SU-DHL-6 (cell line): Measurements from ENCODE around the gene OR2V1.

ENCODE experiments used
- H2AFZ ChIP-seq: fragments of 200-600 bp; sonication (generic); 2 replicates; pipeline ENCODE4 v1.6.1; 2014; ENCODE audit warnings: low read depth, mild to moderate bottlenecking, moderate library complexity, mixed read lengths, antibody characterized with exemption, low read length; ENCODE audit not compliant: severe bottlenecking
- H3F3A ChIP-seq: fragments of 200-600 bp; shearing (Covaris generic); 2 replicates; pipeline ENCODE4 v1.6.0; 2016; ENCODE audit warnings: antibody characterized with exemption, mild to moderate bottlenecking; ENCODE audit not compliant: insufficient read depth
- H3K27ac ChIP-seq: fragments of 200-600 bp; sonication (generic); 2 replicates; pipeline ENCODE4 v1.5.1; 2016; ENCODE audit warnings: low read depth, mild to moderate bottlenecking, low read length, moderate library complexity, mixed read lengths
- H3K27me3 ChIP-seq: fragments of 200-600 bp; sonication (generic), shearing (Covaris generic); 2 replicates; pipeline ENCODE4 v1.6.0; 2014; ENCODE audit warnings: mild to moderate bottlenecking, low read length
- H3K36me3 ChIP-seq: fragments of 200-600 bp; sonication (generic); 2 replicates; pipeline ENCODE4 v1.6.1; 2014; ENCODE audit warnings: mild to moderate bottlenecking, low read length, mixed read lengths
- H3K4me2 ChIP-seq: fragments of 300-600, 200-600 bp; shearing (Covaris generic), sonication (generic); 2 replicates; pipeline ENCODE4 v1.6.0; 2014; ENCODE audit warnings: low read length, low read depth, mild to moderate bottlenecking; ENCODE audit not compliant: poor library complexity, severe bottlenecking
- H3K4me3 ChIP-seq: fragments of 200-600 bp; sonication (generic); 2 replicates; pipeline ENCODE4 v1.5.1; 2014; ENCODE audit warnings: antibody characterized with exemption, low read length, mild to moderate bottlenecking, mixed read lengths; ENCODE audit not compliant: insufficient read depth, poor library complexity, severe bottlenecking
- H3K79me2 ChIP-seq: fragments of 200-600 bp; sonication (generic); 2 replicates; pipeline ENCODE4 v1.6.1; 2014; ENCODE audit warnings: mild to moderate bottlenecking, low read length, moderate library complexity; ENCODE audit not compliant: insufficient read depth
- H3K9ac ChIP-seq: fragments of 200-600 bp; sonication (generic); 2 replicates; pipeline ENCODE4 v1.7.0; 2014; ENCODE audit warnings: mild to moderate bottlenecking, low read length
- H3K9me2 ChIP-seq: fragments of 200-600 bp; sonication (generic); replicated peaks from 2 replicates; pipeline ENCODE4 v1.6.1; 2014; ENCODE audit warnings: low read length; ENCODE audit not compliant: insufficient read depth
- H3K9me3 ChIP-seq: fragments of 200-600 bp; sonication (generic); 2 replicates; pipeline ENCODE4 v1.6.1; 2014; ENCODE audit warnings: low read length, mixed read lengths; ENCODE audit not compliant: insufficient read depth
- H4K20me1 ChIP-seq: fragments of 200-600 bp; sonication (generic); 2 replicates; pipeline ENCODE4 v1.6.1; 2014; ENCODE audit warnings: low read depth, mild to moderate bottlenecking, antibody characterized with exemption, low read length, moderate library complexity, mixed read lengths
- CTCF ChIP-seq: fragments of 200-600 bp; sonication (generic); IDR thresholded peaks from one replicate; pipeline ENCODE4 v1.5.1; 2017; ENCODE audit warnings: antibody characterized with exemption, mild to moderate bottlenecking, low read length, moderate library complexity; ENCODE audit not compliant: insufficient read depth, poor library complexity, severe bottlenecking
- EZH2phosphoT487 ChIP-seq: fragments of 200-600 bp; sonication (generic), shearing (Covaris generic); conservative IDR thresholded peaks from 2 replicates; pipeline ENCODE4 v1.6.1; 2018; ENCODE audit warnings: mild to moderate bottlenecking, antibody characterized with exemption, low read length, moderate library complexity, mixed read lengths

Gene OR2V1

DNA sequence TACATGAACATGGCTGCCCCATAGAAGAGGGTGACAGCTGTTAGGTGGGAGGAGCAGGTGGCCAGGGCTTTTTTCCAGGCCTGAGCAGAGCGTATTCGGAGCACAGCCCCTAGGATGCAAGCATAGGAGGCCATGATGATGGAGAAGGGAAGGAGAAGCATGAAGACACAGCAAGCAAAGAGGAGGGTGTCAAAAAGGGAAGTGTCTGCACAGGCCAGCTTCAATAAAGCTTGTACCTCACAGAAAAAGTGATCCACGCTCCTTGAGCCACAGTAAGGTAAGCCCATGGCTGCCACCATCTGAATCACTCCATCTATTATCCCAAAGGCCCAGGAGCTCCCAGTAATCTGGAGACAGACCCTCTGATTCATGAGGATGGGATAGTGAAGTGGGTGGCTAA, 6.4 kb downstream of the OR2V1 start:
- no peaks in the 10 kb centered on the region for H3K9me3 ChIP-seq
- TF ChIP-seq CTCF, result no peak
- TF ChIP-seq EZH2phosphoT487, result no peak
- no peak overlapping the region for H3K4me2 ChIP-seq
- H3K79me2 ChIP-seq, result no peaks in the 10 kb centered on the region
- H3K27ac ChIP-seq, result no peak overlapping the region
- H2AFZ ChIP-seq, result no peak overlapping the region
- H3K9me2 ChIP-seq, result no peaks in the 10 kb centered on the region
- H4K20me1 ChIP-seq, result no peaks in the 10 kb centered on the region
- no peaks in the 10 kb centered on the region for H3K36me3 ChIP-seq
- no peak overlapping the region for H3K4me3 ChIP-seq
- no peaks in the 10 kb centered on the region for H3F3A ChIP-seq
- no peaks in the 10 kb centered on the region for H3K27me3 ChIP-seq
- no peak overlapping the region for H3K9ac ChIP-seq

- TF ChIP-seq EZH2phosphoT487 (no peak), CTCF (no peak)
- Histone ChIP-seq H3K9me3 (no peaks in the 10 kb centered on the region), H3K27me3 (no peaks in the 10 kb centered on the region), H3F3A (no peaks in the 10 kb centered on the region), H3K27ac (no peak overlapping the region), H4K20me1 (no peaks in the 10 kb centered on the region), H3K36me3 (no peaks in the 10 kb centered on the region), H3K9ac (no peak overlapping the region), H2AFZ (no peak overlapping the region), H3K4me2 (no peak overlapping the region), H3K79me2 (no peaks in the 10 kb centered on the region), H3K4me3 (no peak overlapping the region), H3K9me2 (no peaks in the 10 kb centered on the region)
These were observed 9.1 kb downstream of the OR2V1 start for GRCh38 chr5:181121675-181122561.

- H3K9me2 ChIP-seq, result no peaks in the 10 kb centered on the region
- no peak overlapping the region for H3K4me2 ChIP-seq
- H3K27ac ChIP-seq, result no peak overlapping the region
- H2AFZ ChIP-seq, result no peak overlapping the region
- H4K20me1 ChIP-seq, result no peaks in the 10 kb centered on the region
- no peaks in the 10 kb centered on the region for H3K36me3 ChIP-seq
- H3K79me2 ChIP-seq, result no peaks in the 10 kb centered on the region
- H3K4me3 ChIP-seq, result no peak overlapping the region
- TF ChIP-seq CTCF, result no peak
- TF ChIP-seq EZH2phosphoT487, result no peak
- no peaks in the 10 kb centered on the region for H3K27me3 ChIP-seq
- no peak overlapping the region for H3K9ac ChIP-seq
- H3K9me3 ChIP-seq, result no peaks in the 10 kb centered on the region
- H3F3A ChIP-seq, result no peaks in the 10 kb centered on the region
These were observed 10.2 kb downstream of the OR2V1 start for GRCh38 chr5:181120761-181121160.
